ENCODE data around the gene KRT73.

DNA sequence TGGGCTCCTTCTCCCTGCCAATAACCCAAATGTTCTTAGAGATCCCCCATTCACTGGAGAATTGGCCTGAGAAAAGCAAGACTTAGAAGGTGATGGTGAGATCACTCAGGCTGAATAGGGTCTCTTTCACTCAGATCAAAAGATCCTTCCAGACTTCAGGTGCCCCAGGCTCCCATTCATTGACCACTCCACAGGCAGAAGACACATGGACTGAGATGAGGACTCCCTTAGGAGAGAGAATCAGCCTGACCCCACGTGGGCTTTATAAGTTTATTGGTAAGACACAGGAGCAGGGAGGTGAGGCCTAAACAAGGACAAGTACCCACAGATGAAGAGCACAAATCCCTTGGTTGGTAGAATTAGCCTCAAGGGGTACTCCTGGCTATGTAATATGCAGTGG, 11.0 kb downstream of the KRT73 start:
- no peak for TF ChIP-seq POLR2A (IDR thresholded peaks at IDR 0.05)
- no peak for TF ChIP-seq CTCF (IDR thresholded peaks at IDR 0.05)
- TF ChIP-seq EP300 (IDR thresholded peaks at IDR 0.05) = no peak
